Fibroblast of skin of left biceps (primary cell): ENCODE results near the gene GBE1.
"Not testable (repeated sequence)": the region's sequence is repeated elsewhere in the genome, so short reads cannot be mapped to it uniquely, and the experiment has no call there.

Experiments
- DNase-seq, 2 experiments: peaks; one replicate each; pipeline ENCODE4 v3.0.0-alpha.2; 2013; ENCODE audit warnings: low read depth in 2 of 2

GBE1 gene

GRCh38 chr3:81531846-81532245, 229.6 kb downstream of the GBE1 start:
- DNase-seq = no peak

GRCh38 chr3:81531263-81531662, 230.2 kb downstream of the GBE1 start:
- DNase-seq = no peak

GRCh38 chr3:81530180-81530939, 231.1 kb downstream of the GBE1 start:
- DNase-seq = no peak

- no peak for DNase-seq
Measured at GRCh38 chr3:81521855-81522254, 239.6 kb downstream of the GBE1 start.

GRCh38 chr3:81518945-81519344, 242.5 kb downstream of the GBE1 start:
- DNase-seq = no peak

GRCh38 chr3:81516042-81516441, 245.4 kb downstream of the GBE1 start:
- no peak for DNase-seq

GRCh38 chr3:81513591-81513990, 247.9 kb downstream of the GBE1 start:
- DNase-seq = no peak

- no peak for DNase-seq
Measured at GRCh38 chr3:81503026-81503425, 258.4 kb downstream of the GBE1 start.

- no peak for DNase-seq
Measured at GRCh38 chr3:81502236-81502635, 259.2 kb downstream of the GBE1 start.

- DNase-seq = no peak
Measured at GRCh38 chr3:81500039-81500438, 261.4 kb downstream of the GBE1 start.

GRCh38 chr3:81497572-81498251, 263.7 kb downstream of the GBE1 start:
- no peak for DNase-seq

- no peak for DNase-seq
Measured at GRCh38 chr3:81496407-81497104, 264.9 kb downstream of the GBE1 start.

- DNase-seq = not testable (repeated sequence)
Measured at GRCh38 chr3:81492471-81492870, 269.0 kb downstream of the GBE1 start.

- peak; percentile 55 to 75 for DNase-seq
Measured at GRCh38 chr3:81492040-81492439, 269.4 kb downstream of the GBE1 start.

- DNase-seq = peak in 1 of 2 experiments; percentile 49
Measured at GRCh38 chr3:81490541-81491288, 270.7 kb downstream of the GBE1 start.

- peak; percentile 84 to 88 for DNase-seq
Measured at GRCh38 chr3:81485444-81485865, 276.0 kb downstream of the GBE1 start.

- no peak for DNase-seq
Measured at GRCh38 chr3:81484520-81484919, 276.9 kb downstream of the GBE1 start.

- DNase-seq = no peak
Measured at GRCh38 chr3:81483046-81483445, 278.4 kb downstream of the GBE1 start.

- no peak for DNase-seq
Measured at GRCh38 chr3:81477740-81478139, 283.7 kb downstream of the GBE1 start.

GRCh38 chr3:81476692-81477091, 284.8 kb downstream of the GBE1 start:
- no peak for DNase-seq

- no peak for DNase-seq
Measured at GRCh38 chr3:81472600-81473362, 288.7 kb downstream of the GBE1 start.
